NCI-H446 (cell line): ENCODE measurements around the gene SSRP1.
"Not testable (repeated sequence)": the region's sequence is repeated elsewhere in the genome, so short reads cannot be mapped to it uniquely, and the experiment has no call there.

Source experiments
- DNase-seq, 2 experiments: peaks; one replicate each; lab custom pipeline; 2025; lab: John Stamatoyannopoulos, UW

Gene SSRP1

DNA sequence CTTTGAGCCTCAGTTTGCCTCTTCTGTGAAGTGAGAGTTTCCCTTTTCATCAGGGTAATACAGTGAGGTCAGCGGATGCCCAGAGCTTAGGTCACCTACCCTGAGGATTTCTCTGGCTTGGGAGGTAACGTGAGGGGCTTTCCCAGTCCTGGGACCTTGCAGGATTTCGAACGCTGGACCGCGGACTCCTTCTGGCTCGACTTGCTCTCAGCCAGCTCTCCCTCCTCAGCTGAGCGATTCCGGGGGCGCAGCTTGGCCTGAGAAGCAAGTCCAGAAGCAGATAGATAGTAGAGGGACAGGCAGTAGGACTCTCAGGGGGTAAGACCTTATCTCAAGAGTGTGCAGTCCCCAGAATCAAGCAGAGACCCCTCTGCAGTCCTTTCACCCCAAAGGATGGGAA is 34.9 kb downstream of the SSRP1 start:
- no peak for DNase-seq

DNA sequence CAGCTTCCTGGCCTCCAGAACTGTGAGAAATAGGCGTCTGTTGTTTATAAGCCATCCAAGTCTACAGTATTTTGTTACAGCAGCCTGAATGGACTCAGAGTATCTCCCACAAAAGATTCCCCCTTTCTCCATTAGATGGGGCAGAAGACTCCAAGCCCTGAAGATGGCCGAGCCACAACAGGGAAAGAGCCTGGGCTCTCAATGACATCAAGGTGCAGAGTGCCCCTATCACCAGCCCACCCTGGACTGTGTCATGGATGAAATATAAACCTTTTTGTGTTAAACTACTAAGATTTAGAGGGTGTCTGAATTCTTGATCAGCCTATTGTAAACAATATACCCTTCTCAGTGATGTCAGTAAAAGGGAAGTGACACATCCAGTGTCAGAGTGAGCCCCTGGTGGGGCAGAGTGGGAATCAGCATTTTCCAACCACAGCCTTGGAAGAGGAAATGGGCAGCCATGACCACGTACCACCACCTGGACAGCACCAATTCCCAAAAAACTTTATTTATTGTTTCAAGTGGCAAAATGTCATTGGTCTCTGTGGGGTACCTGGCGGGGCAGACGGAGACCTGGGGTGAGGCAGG is 36.4 kb downstream of the SSRP1 start:
- DNase-seq, result no peak

DNA sequence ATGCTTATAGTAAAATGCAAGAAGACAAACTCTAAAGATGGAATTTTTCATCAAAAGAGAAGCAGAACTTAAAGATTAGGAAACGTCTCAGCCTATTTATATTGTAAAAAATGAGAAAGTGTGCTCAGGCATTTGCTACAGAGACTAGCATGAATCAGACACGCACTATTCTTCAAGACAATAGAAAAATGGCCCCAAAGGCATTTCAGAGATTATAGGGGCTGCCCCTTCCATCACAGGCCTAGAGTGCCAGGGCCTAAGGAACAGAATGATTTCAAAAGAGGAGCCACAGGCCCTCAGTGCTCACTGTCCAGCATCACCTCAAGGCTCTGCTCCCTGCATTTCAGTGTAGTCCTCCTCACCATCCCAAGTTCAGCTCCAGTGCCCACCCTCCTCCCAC is 38.5 kb downstream of the SSRP1 start:
- DNase-seq, result no peak

DNA sequence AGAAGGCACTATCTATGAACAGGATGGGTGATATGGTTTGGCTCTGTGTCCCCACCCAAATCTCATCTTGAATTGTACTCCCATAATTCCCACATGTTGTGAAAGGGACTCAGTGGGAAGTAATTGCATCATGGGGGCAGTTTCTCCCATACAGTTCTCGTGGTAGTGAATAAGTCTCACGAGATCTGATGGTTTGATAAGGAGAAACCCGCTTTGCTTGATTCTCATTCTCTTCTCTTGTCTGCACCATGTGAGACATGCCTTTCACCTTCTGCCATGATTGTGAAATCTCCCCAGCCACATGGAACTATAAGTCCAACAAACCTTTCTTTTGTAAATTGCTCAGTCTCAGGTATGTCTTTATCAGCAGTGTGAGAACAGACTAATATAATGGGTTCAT is 39.5 kb downstream of the SSRP1 start:
- not testable (repeated sequence) for DNase-seq

DNA sequence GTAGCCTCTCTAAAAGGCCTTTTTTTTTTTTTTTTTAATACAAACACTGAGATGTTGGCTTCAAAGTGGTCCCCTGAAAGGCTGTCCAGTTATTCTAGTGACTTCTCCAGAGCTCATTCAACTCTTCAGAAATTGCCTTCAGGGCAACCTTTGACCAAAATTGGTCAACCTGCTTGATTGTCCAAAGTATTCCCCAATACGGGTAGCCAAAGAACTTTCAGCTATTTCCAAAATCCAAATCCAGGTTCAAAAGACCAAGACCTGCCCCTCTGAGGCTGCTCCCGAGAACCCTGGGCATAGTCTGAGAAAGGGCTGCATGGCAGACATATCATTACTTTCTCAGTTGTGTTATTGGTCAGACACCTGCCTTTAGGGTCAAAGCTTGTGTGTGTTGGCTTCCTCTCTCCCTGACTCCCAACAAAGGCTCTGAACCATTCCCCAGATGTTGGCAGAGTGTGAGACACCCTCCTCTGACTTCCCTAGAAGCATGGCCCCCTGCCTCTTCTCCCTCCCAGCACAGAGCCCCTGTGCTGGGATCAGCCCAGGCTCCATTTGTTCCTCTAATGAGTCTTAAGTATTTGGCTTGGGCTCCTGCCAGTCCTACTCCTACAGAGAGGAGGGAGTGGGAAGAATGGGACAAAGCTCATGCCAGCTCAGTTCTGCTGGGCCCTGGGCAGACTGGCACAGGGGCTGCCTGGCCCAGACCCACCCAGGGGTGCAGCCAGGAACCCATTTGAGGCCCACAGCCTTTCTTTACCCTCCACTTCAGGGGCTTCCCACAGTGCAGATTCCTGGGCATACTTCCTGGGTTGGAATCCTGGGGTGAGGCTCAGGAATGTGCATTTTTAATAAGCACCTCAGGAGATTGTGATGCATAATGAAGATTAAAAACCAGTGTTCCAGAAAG is 41.2 kb downstream of the SSRP1 start:
- peak; percentile 72 to 83 for DNase-seq

DNA sequence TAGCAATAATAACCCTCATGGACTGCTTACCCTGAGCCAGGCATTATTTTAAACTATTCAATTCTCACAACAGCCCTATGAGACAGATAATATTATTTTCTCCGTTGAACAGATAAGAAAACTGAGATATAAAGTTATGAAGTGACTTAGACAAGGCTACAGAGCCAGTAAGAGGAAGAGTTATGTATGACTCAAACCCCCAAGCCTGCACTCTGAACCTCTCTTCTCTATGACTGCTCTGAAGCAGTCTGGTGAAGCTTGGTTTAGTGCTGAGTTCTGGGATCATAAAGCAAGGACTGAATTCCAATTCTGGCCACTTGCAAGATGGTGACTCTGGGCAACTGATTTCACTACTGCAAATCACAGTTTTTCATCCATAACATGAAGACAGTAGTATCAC is 45.4 kb downstream of the SSRP1 start:
- DNase-seq, result no peak

DNA sequence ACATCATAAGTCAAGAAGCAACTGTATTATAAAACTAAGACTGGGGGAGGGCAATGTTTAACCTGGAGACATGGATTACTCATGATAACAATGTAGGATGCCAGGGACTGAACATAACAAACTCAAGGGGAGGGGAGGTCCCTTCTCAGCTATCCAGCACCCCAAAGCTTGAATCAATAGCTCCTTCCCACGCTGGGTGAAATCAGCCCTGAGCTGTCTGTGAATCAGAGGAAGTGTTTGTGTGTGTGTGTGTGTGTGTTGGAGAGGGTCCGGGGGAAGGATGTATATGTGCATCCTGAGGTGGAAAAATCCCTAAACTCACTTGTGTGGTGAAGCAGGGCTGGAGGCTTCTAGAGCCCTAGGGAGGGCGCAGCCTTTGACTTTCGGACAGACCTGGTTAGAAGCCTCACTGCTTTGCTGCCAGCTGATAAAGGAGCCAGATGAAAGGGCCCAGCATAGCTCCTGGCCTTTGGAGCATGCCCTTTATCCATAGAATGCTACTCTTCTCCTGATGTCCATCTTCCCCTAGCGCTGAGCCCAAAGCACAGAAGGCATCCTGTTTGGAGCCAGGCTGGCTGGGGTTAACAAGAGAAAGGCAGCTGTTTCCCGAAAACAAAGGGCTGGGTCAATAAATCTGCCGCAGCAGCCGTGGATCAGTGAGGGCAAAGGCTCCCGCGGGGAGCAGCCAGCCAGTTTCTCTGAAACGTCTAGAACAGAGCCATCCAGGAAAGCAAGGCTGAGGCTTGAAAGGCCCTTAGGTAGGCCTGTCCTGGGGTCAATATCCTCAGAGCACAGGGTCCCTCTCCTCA is 46.7 kb downstream of the SSRP1 start:
- no peak for DNase-seq

DNA sequence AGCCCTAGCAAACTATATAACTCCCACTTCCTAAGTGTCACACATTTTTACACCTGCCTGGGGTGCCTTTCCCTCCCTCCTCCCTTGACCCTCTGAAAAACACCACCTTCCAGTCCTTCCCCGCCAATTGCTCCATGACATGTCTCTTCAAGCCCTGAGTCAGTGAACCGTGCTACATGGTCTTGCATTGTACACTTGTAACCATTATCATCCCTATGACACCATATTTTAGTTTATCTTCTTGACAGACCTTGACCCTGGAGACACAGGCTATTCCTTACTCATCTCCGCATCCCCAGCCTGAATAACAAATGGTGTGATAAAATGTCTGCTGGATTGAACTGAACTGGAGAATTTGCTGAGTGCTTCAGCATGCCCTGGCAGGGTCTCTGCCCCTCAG is 47.8 kb downstream of the SSRP1 start:
- DNase-seq, result no peak

DNA sequence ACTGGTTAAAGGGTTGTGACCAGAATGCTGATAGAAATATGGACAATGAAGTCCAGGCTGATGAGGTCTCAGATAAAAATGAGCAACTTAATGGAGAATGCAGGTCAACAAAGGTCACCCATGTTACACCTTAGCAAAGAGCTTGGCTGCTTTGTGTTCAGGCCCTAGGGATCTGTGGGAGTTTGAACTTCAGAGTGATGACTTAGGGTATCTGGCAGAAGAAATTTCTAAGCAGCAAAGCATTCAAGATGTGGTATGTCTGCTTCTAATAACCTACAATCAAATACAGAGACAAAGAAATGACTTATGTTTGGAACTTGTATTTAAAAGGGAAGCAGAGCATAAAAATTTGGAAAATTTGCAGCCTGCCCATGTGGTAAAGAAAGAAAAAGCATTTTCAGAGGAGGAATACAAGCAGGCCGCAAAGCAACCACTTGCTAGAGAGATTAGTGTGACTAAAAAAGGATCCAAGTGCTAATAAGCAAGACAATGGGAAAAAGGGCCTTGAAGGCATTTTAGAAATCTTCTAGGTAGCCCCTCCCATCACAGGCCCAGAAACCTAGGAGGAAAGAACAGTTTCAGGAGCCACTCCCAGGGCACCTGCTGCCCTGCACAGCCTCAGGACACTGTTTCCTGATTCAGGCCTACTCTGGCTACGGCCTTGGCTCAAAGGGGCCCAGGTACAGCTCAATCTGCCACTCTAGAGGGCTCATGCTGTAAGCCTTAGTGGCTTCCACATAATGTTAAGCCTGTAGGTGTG is 52.3 kb downstream of the SSRP1 start:
- no peak for DNase-seq

DNA sequence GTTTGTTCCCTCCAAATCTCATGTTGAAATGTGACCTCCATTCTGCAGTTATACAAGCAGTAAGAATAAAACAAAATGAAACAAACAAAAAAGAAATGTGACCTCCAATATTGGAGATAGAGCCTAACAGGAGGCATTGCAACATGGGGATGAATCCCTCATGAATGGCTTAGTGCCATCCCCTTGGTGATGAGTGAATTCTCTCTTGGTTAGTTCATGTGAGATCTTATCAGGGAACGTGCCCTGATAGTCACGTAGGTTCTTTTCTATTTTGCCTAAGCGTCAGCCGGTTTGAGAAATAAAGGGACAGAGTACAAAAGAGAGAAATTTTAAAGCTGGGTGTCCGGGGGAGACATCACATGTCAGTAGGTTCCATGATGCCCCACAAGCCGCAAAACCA is 54.1 kb downstream of the SSRP1 start:
- not testable (repeated sequence) for DNase-seq

DNA sequence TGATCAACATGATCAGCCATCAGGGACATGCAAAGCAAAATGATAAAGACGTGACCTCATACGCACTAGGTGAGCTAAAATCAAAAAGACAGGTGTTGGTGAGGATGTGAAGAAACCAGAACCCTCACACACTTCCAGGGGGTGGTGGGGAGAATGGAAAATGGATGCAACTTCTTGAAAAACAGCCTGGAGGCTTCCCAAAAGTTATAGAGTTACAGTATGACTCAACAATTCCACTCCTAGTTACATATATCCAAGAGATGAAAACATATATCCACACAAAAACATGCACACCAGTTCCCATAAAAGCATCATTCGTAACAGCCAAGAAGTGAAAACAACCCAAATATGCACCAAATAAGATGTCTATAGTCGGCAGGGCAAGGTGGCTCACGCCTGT is 56.6 kb downstream of the SSRP1 start:
- no peak for DNase-seq

DNA sequence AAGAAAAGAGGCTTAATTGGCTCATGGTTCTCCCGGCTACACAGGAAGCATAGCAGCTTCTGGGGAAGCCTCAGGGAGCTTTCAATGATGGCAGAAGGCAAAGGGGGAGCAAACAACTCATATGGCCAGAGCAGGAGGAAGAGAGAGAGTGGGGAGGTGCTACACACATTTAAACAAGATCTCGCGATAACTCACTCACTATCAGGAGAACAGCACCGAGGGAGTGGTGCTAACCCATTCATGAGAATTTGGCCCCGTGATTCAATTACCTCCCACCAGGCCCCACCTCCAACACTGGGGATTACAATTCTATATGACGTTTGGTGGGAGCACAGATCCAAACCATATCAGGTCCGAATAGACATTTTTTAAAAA is 57.0 kb downstream of the SSRP1 start:
- no peak for DNase-seq

DNA sequence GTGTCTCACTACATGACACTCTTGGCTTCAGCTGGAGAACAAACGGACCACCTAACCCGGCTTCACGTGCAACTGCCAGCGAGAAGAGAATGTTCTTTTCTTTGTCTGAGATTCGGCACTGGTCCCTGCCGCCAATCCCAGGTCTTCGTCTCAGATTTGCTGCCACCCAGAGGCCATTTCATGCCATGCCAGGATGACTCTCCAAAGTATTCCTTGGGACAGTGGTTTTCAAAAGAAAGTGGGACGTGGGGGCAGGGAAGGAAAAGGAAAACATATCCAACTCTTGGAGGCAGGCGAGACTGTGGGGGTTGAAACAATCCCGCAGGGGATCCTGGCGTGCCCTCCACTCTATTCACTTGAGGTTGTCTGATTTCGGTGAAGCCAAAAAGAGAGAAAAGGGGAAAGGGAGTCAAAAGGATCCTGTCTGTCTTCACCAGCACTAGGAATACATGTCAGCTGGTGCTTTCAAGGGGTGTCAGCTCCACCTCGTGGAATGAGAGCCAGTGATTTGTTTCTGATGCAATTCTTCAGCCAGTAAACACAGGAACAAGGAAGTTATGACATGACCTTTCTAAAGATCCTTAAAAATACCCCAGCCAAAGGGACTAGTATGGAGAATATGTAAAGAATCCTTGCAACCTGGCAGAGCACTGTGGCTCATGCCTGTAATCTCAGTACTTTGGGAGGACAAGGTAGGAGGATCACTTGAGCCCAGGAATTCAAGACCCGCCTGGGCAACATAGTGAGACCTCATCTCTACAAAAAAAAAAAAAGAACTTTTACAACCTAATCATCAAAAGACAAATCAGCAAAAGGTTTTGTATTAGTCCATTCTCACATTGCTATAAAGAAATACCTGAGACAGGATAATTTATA is 57.6 kb downstream of the SSRP1 start:
- DNase-seq, result peak; percentile 71 to 83

DNA sequence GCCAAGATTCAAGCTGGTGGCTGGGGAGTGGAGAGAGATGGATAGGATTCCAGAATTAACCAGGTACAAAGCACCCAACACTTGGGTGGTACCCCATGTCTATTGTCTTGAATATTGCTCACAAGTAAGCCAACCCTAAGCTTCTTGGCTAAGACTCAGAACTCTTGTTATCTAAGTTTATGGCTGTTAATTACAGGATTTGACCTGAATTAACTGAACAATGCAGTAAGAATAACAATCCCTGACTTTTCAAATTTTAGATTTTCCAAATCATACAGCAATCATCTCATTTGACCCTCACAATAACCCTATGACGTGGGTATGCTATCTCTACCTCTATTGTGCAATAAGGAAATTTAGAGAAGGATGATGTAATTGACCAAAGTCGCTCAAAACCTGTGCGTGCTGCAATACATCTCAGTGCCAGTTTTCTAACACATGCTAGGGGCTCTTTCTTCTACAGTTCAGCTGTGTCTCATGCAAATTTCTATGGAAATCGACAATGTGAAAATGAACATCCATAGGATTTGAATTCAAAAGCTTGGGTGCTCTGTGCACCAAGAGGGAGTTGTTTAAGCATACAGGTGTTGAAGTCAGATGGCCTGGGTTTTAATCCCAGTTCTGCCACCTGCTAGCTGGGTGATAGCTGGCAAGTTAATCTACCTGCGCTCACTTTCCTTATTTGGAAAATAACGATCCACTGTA is 58.6 kb downstream of the SSRP1 start:
- DNase-seq, result no peak

DNA sequence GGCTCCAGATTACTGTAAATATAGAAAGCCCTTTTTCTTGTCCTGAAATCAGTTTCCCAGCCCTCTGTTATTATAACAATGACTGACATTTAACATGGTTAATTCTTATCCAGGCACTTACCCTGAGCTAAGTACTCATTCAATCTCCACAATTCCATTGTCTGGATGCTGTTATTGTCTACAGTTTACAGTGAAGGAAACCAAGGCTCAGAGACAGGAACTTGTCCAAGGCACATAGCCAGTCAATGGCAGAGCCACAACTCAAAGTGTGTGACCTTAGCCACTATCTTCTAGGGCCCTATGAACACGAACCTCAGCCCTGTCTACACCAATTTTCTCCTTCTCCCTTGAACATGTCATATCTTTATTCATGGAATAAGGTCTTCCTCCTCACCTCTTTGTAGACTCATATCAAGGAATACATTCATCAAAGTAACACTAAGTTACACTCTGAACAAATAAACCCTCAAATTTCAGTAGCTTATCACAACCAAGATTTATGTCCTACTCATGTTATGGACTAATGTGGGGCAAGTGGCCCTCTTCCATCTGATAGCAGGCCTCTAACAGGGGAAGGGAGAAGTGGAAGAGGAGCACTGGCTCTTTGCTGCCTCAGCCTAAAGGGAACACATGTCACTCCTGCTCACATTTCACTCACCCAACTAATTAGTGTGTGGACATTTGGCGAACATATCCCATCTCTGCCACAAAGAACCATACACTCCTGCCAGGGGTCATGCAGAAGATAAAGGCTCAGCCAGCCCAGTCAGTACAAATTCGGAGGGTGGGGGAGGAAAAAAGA is 59.3 kb downstream of the SSRP1 start:
- no peak for DNase-seq
